ENCODE data around the gene SVEP1. TPM values are rescaled to one million over a fixed set of nuclear protein-coding genes. Genes with fewer than 3 reads are reported as not detected.

SVEP1 gene
- total and polyA plus RNA-seq, 2 of the 13 experiments (the other 11 are each of a cell fraction or from before 2014, with no cell fraction given) = not detected

DNA sequence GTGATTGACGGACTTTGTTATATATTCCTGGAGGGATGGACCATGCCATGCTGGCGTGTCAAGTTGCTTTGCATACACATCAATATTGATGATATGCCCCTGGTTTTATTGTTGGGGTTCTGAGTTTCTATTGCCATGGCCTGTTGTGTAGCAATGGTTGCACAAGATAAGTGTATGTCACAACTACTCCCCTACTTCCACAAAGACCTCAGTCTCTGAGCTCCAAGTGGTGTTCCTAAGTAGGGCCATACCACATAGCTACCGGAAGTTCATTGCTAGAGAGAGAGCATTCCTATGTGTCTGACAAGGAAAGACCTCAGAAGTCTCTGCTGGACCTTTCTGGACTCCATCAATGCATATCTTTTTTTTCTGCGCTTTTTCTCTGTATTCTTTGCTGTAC is 261.6 kb downstream of the SVEP1 start:
- no peak overlapping the region for H3K9ac ChIP-seq (ENCODE audit: insufficient read depth, low read depth, low read length)
- no TSS peak for BruUV-seq (replicated peaks)
- no peak for DNase-seq (ENCODE audit: low spot score)
- no peak overlapping the region for H2AFZ ChIP-seq (ENCODE audit: low read length)
- intact Hi-C loops (cut with micrococcal nuclease; ENCODE audit: unreplicated experiment) (no loop called here), in situ Hi-C loops (cut with HindIII; ENCODE audit: extremely low pct_ligation_motif_present, low pct_unique_long_range_greater_than_20kb) (no loop called here)
- ChIA-PET CTCF (ENCODE audit: low intra/inter-chr PET ratio, low total read pairs) (no interaction called here), POLR2A (no interaction called here)
- H3K4me1 ChIP-seq (ENCODE audit: insufficient read depth, low read length) = no peaks in the 10 kb centered on the region
- 52% methylated on average over 3 of the region's 4 CpGs for WGBS (ENCODE audit: low lambda C conversion rate)
- H4K20me1 ChIP-seq (ENCODE audit: insufficient read depth, low read length) = no peaks in the 10 kb centered on the region
- H3K27me3 ChIP-seq (ENCODE audit: control insufficient read depth in 1 of 2, insufficient read depth in 2 of 2, low read length in 2 of 2) = no peaks in the 10 kb centered on the region
- H3K4me2 ChIP-seq (ENCODE audit: low read depth, low read length) = no peak overlapping the region
- FAIRE-seq = no peak
- no peak overlapping the region for H3K27ac ChIP-seq (ENCODE audit: extremely low read length, insufficient read depth, low read length)
- H3K9me3 ChIP-seq (ENCODE audit: low read length) = no peaks in the 10 kb centered on the region
- TF ChIP-seq SMAD9 (CRISPR knock-in tag; IDR thresholded peaks at IDR 0.05) = no peak
- TF ChIP-seq KDM2A (CRISPR knock-in tag; IDR thresholded peaks at IDR 0.05; ENCODE audit: borderline replicate concordance, low read depth) = no peak
- TF ChIP-seq, protein P1, sequence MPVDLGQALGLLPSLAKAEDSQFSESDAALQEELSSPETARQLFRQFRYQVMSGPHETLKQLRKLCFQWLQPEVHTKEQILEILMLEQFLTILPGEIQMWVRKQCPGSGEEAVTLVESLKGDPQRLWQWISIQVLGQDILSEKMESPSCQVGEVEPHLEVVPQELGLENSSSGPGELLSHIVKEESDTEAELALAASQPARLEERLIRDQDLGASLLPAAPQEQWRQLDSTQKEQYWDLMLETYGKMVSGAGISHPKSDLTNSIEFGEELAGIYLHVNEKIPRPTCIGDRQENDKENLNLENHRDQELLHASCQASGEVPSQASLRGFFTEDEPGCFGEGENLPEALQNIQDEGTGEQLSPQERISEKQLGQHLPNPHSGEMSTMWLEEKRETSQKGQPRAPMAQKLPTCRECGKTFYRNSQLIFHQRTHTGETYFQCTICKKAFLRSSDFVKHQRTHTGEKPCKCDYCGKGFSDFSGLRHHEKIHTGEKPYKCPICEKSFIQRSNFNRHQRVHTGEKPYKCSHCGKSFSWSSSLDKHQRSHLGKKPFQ (CRISPR knock-in tag; IDR thresholded peaks at IDR 0.05; ENCODE audit: insufficient replicate concordance) = no peak
- TF ChIP-seq KDM4B (CRISPR knock-in tag; IDR thresholded peaks at IDR 0.05) = no peak
- TF ChIP-seq DR1 (CRISPR knock-in tag; IDR thresholded peaks at IDR 0.05) = no peak
- TF ChIP-seq ZNF879 (CRISPR knock-in tag; IDR thresholded peaks at IDR 0.05) = no peak
- TF ChIP-seq, protein P2, sequence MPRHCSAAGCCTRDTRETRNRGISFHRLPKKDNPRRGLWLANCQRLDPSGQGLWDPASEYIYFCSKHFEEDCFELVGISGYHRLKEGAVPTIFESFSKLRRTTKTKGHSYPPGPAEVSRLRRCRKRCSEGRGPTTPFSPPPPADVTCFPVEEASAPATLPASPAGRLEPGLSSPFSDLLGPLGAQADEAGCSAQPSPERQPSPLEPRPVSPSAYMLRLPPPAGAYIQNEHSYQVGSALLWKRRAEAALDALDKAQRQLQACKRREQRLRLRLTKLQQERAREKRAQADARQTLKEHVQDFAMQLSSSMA (CRISPR knock-in tag; IDR thresholded peaks at IDR 0.05) = no peak
- TF ChIP-seq ZIK1 (CRISPR knock-in tag; IDR thresholded peaks at IDR 0.05; ENCODE audit: borderline replicate concordance, low read depth) = no peak
- no peak for TF ChIP-seq RAD21 (CRISPR knock-in tag; IDR thresholded peaks at IDR 0.05)
- TF ChIP-seq ZBTB42 (CRISPR knock-in tag; IDR thresholded peaks at IDR 0.05) = no peak
- no peak for TF ChIP-seq ZNF207 (IDR thresholded peaks at IDR 0.05; ENCODE audit: borderline replicate concordance)
- no peak for TF ChIP-seq MLLT10 (CRISPR knock-in tag; IDR thresholded peaks at IDR 0.05)
- TF ChIP-seq YEATS4 (CRISPR knock-in tag; IDR thresholded peaks at IDR 0.05; ENCODE audit: borderline replicate concordance) = no peak
- H3K79me2 ChIP-seq (ENCODE audit: insufficient read depth, low read length) = no peaks in the 10 kb centered on the region
- no peaks in the 10 kb centered on the region for H3K36me3 ChIP-seq (replicated peaks in 1 of 2; ENCODE audit: control insufficient read depth in 1 of 2, insufficient read depth in 2 of 2, low read length in 2 of 2)
- no peak overlapping the region for H3K4me3 ChIP-seq (replicated peaks in 1 of 3; ENCODE audit: insufficient read depth in 1 of 3, low read depth in 2 of 3, low read length in 3 of 3)
- ATAC-seq = no peak

All from HepG2 (cell line).